ENCODE results near the gene PIP5K1A. TPM values are rescaled to one million over a fixed set of nuclear protein-coding genes. Genes with fewer than 3 reads are reported as not detected.

PIP5K1A gene
- total and polyA plus RNA-seq, 9 of the 15 experiments (the other 6 are each of a cell fraction or from before 2014, with no cell fraction given) = 1.9 to 42.4 (median 18.8) TPM

DNA sequence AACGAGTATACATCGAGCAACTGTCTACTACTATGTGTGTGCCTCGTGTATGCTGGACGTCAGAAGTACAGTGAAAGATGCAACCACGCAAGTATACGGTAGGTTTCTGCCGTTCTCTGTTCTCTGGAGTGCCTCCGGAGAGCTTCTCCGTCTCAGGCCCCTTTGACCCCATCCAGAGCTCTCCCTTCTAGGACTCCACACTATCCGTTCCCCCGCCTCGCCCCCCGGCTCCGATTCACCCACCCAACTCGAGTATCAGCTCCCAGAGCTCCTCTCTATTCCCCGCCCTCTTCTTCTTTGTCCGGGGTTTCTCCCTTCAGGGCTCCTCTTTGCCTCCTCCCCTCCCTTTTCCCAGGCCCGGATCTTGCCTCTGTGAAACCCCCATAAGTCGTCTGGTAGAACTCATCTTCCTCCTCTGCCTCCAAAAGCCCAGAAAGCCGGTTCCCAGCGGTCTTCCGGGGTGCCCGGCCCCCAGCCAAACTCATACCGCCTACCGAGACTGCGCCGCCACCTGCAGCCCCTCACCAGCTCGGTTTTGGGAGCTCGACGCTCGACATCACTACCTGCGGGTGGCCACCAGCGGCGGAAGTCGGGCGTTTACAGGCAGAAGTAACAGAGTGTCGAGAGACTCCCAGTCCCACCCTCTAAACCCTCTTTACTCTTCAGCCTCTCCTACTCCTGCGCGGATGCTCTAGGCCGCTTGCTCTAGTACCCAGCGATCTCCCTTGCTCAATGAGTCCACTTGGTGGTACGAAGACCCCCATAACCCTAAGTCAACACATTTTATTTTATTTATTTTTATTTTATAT is 8.5 kb upstream of the PIP5K1A start, which contains the start of gene VPS72 (continued):
- TF ChIP-seq STAG1 (CRISPR knock-in tag; IDR thresholded peaks at IDR 0.05; ENCODE audit: borderline replicate concordance) (no peak), SMARCA4 (IDR thresholded peaks at IDR 0.05) (no peak), TSC22D4 (tag; IDR thresholded peaks at IDR 0.05) (no peak), ELF4 (CRISPR knock-in tag; IDR thresholded peaks at IDR 0.05) (no peak; the same call in 1 of the 2 replicates), ZNF282 (CRISPR knock-in tag; IDR thresholded peaks at IDR 0.05) (no peak), SNRNP70 (optimal IDR thresholded peaks at IDR 0.05; ENCODE audit: low read depth, low read length) (no peak), ZNF324 (CRISPR knock-in tag; IDR thresholded peaks at IDR 0.05) (no peak), ZNF384 (IDR thresholded peaks at IDR 0.05; ENCODE audit: low read depth, low read length) (0 out of 2 replicates have a peak, but pooled peaks have one; percentile 21), THRAP3 (IDR thresholded peaks at IDR 0.05; ENCODE audit: borderline replicate concordance) (no peak)
- TF ChIP-seq, protein P1, sequence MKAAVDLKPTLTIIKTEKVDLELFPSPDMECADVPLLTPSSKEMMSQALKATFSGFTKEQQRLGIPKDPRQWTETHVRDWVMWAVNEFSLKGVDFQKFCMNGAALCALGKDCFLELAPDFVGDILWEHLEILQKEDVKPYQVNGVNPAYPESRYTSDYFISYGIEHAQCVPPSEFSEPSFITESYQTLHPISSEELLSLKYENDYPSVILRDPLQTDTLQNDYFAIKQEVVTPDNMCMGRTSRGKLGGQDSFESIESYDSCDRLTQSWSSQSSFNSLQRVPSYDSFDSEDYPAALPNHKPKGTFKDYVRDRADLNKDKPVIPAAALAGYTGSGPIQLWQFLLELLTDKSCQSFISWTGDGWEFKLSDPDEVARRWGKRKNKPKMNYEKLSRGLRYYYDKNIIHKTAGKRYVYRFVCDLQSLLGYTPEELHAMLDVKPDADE (conservative IDR thresholded peaks at IDR 0.05; ENCODE audit: control insufficient read depth, low read depth, low read length) = peak; percentile 94
- TF ChIP-seq, protein P2, sequence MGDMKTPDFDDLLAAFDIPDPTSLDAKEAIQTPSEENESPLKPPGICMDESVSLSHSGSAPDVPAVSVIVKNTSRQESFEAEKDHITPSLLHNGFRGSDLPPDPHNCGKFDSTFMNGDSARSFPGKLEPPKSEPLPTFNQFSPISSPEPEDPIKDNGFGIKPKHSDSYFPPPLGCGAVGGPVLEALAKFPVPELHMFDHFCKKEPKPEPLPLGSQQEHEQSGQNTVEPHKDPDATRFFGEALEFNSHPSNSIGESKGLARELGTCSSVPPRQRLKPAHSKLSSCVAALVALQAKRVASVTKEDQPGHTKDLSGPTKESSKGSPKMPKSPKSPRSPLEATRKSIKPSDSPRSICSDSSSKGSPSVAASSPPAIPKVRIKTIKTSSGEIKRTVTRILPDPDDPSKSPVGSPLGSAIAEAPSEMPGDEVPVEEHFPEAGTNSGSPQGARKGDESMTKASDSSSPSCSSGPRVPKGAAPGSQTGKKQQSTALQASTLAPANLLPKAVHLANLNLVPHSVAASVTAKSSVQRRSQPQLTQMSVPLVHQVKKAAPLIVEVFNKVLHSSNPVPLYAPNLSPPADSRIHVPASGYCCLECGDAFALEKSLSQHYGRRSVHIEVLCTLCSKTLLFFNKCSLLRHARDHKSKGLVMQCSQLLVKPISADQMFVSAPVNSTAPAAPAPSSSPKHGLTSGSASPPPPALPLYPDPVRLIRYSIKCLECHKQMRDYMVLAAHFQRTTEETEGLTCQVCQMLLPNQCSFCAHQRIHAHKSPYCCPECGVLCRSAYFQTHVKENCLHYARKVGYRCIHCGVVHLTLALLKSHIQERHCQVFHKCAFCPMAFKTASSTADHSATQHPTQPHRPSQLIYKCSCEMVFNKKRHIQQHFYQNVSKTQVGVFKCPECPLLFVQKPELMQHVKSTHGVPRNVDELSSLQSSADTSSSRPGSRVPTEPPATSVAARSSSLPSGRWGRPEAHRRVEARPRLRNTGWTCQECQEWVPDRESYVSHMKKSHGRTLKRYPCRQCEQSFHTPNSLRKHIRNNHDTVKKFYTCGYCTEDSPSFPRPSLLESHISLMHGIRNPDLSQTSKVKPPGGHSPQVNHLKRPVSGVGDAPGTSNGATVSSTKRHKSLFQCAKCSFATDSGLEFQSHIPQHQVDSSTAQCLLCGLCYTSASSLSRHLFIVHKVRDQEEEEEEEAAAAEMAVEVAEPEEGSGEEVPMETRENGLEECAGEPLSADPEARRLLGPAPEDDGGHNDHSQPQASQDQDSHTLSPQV (IDR thresholded peaks at IDR 0.05) = no peak; the same call in 1 of the 2 replicates
- TF ChIP-seq, protein P3, sequence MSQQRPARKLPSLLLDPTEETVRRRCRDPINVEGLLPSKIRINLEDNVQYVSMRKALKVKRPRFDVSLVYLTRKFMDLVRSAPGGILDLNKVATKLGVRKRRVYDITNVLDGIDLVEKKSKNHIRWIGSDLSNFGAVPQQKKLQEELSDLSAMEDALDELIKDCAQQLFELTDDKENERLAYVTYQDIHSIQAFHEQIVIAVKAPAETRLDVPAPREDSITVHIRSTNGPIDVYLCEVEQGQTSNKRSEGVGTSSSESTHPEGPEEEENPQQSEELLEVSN (IDR thresholded peaks at IDR 0.05; ENCODE audit: borderline replicate concordance in 1 of 2, extremely low read depth in 1 of 2, insufficient read depth in 1 of 2, insufficient read length in 1 of 2, low read depth in 1 of 2, low read length in 1 of 2, poor library complexity in 1 of 2, severe bottlenecking in 1 of 2) = peak in 1 of 2 experiments; percentile 15
- TF ChIP-seq, protein P4, sequence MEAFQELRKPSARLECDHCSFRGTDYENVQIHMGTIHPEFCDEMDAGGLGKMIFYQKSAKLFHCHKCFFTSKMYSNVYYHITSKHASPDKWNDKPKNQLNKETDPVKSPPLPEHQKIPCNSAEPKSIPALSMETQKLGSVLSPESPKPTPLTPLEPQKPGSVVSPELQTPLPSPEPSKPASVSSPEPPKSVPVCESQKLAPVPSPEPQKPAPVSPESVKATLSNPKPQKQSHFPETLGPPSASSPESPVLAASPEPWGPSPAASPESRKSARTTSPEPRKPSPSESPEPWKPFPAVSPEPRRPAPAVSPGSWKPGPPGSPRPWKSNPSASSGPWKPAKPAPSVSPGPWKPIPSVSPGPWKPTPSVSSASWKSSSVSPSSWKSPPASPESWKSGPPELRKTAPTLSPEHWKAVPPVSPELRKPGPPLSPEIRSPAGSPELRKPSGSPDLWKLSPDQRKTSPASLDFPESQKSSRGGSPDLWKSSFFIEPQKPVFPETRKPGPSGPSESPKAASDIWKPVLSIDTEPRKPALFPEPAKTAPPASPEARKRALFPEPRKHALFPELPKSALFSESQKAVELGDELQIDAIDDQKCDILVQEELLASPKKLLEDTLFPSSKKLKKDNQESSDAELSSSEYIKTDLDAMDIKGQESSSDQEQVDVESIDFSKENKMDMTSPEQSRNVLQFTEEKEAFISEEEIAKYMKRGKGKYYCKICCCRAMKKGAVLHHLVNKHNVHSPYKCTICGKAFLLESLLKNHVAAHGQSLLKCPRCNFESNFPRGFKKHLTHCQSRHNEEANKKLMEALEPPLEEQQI (IDR thresholded peaks at IDR 0.05) = no peak
- TF ChIP-seq, protein P5, sequence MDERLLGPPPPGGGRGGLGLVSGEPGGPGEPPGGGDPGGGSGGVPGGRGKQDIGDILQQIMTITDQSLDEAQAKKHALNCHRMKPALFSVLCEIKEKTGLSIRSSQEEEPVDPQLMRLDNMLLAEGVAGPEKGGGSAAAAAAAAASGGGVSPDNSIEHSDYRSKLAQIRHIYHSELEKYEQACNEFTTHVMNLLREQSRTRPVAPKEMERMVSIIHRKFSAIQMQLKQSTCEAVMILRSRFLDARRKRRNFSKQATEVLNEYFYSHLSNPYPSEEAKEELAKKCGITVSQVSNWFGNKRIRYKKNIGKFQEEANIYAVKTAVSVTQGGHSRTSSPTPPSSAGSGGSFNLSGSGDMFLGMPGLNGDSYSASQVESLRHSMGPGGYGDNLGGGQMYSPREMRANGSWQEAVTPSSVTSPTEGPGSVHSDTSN (CRISPR knock-in tag; IDR thresholded peaks at IDR 0.05; ENCODE audit: low read depth) = no peak
- TF ChIP-seq, protein P5 (tag; conservative IDR thresholded peaks at IDR 0.05; ENCODE audit: low read depth) = no peak

Measured in K562 (cell line).